Loucy (cell line): ENCODE data around the gene NDST1.

Experiments used
- H2AFZ ChIP-seq: fragments of 200-600 bp; sonication (generic); 2 replicates; pipeline ENCODE4 v1.6.0; 2016; ENCODE audit warnings: antibody characterized with exemption, mild to moderate bottlenecking, low read length, moderate library complexity
- H3F3A ChIP-seq: fragments of 200-600 bp; 2 replicates; pipeline ENCODE4 v1.6.0; 2016; ENCODE audit warnings: antibody characterized with exemption, low read depth, mild to moderate bottlenecking
- H3K27me3 ChIP-seq: fragments of 200-600 bp; sonication (generic); 2 replicates; pipeline ENCODE4 v1.6.1; 2014; ENCODE audit warnings: low read length, mild to moderate bottlenecking; ENCODE audit not compliant: insufficient read depth, poor library complexity, severe bottlenecking
- H3K36me3 ChIP-seq: fragments of 200-600 bp; sonication (generic); 2 replicates; pipeline ENCODE4 v1.6.1; 2016; ENCODE audit warnings: low read length; ENCODE audit not compliant: insufficient read depth
- H3K4me1 ChIP-seq: fragments of 200-600 bp; sonication (generic); 2 replicates; pipeline ENCODE4 v1.5.1; 2014; ENCODE audit warnings: low read length, mild to moderate bottlenecking; ENCODE audit not compliant: insufficient read depth, poor library complexity, severe bottlenecking
- H3K4me2 ChIP-seq: fragments of 200-600 bp; sonication (generic); 2 replicates; pipeline ENCODE4 v1.6.0; 2014; ENCODE audit warnings: antibody characterized with exemption, low read length, low read depth, mild to moderate bottlenecking; ENCODE audit not compliant: poor library complexity, severe bottlenecking
- H3K4me3 ChIP-seq: fragments of 200-600 bp; sonication (generic); 2 replicates; pipeline ENCODE4 v1.5.1; 2014; ENCODE audit warnings: low read length, mild to moderate bottlenecking, mixed read lengths; ENCODE audit not compliant: poor library complexity, severe bottlenecking
- H3K79me2 ChIP-seq: fragments of 200-600 bp; sonication (generic); 2 replicates; pipeline ENCODE4 v1.6.1; 2014; ENCODE audit warnings: low read length; ENCODE audit not compliant: insufficient read depth
- H3K9ac ChIP-seq: fragments of 200-600 bp; sonication (generic); 2 replicates; pipeline ENCODE4 v1.6.0; 2014; ENCODE audit warnings: mild to moderate bottlenecking, low read depth, low read length, moderate library complexity; ENCODE audit not compliant: poor library complexity, severe bottlenecking
- H3K9me2 ChIP-seq: fragments of 200-600 bp; sonication (generic); replicated peaks from 2 replicates; pipeline ENCODE4 v1.6.1; 2016; ENCODE audit warnings: low read depth, low read length, mixed read lengths
- H3K9me3 ChIP-seq: fragments of 200-600 bp; sonication (generic); 2 replicates; pipeline ENCODE4 v1.6.1; 2014; ENCODE audit warnings: mild to moderate bottlenecking, antibody characterized with exemption, low read length, low read depth; ENCODE audit not compliant: insufficient read depth
- H4K20me1 ChIP-seq: fragments of 200-600 bp; sonication (generic); 2 replicates; pipeline ENCODE4 v1.6.0; 2014; ENCODE audit warnings: antibody characterized with exemption, low read length, mild to moderate bottlenecking; ENCODE audit not compliant: insufficient read depth, poor library complexity, severe bottlenecking
- CTCF ChIP-seq: fragments of 200-600 bp; sonication (generic); conservative IDR thresholded peaks from 2 replicates; pipeline ENCODE4 v1.5.1; 2014; ENCODE audit warnings: mild to moderate bottlenecking, antibody characterized with exemption, low read length
- EZH2phosphoT487 ChIP-seq: fragments of 200-600 bp; IDR thresholded peaks from 2 replicates; pipeline ENCODE4 v1.6.1; 2018; ENCODE audit warnings: antibody characterized with exemption, mild to moderate bottlenecking, moderate library complexity, borderline replicate concordance

Gene NDST1

GRCh38 chr5:150479416-150479815 is 28.5 kb upstream of the NDST1 start:
- Histone ChIP-seq H3K4me1 (peaks cover 13% of the 10 kb centered on the region), H3F3A (no peaks in the 10 kb centered on the region), H3K9me3 (no peaks in the 10 kb centered on the region), H2AFZ (no peak overlapping the region), H4K20me1 (no peaks in the 10 kb centered on the region), H3K4me2 (no peak overlapping the region), H3K36me3 (no peaks in the 10 kb centered on the region), H3K4me3 (no peak overlapping the region), H3K27me3 (no peaks in the 10 kb centered on the region), H3K79me2 (no peaks in the 10 kb centered on the region), H3K9me2 (no peaks in the 10 kb centered on the region), H3K9ac (no peak overlapping the region)
- TF ChIP-seq EZH2phosphoT487, result no peak
- no peak for TF ChIP-seq CTCF

- Histone ChIP-seq H3K9me3 (no peaks in the 10 kb centered on the region), H4K20me1 (no peaks in the 10 kb centered on the region), H3K4me2 (no peak overlapping the region), H3K4me1 (peaks cover 12% of the 10 kb centered on the region), H3K27me3 (no peaks in the 10 kb centered on the region), H3K9me2 (no peaks in the 10 kb centered on the region), H3K4me3 (no peak overlapping the region), H3F3A (no peaks in the 10 kb centered on the region), H3K79me2 (no peaks in the 10 kb centered on the region), H3K9ac (no peak overlapping the region), H3K36me3 (no peaks in the 10 kb centered on the region), H2AFZ (no peak overlapping the region)
- TF ChIP-seq EZH2phosphoT487 (no peak), CTCF (no peak)
Measured at GRCh38 chr5:150481708-150481965, 26.3 kb upstream of the NDST1 start.

GRCh38 chr5:150481972-150482406 is 25.9 kb upstream of the NDST1 start:
- Histone ChIP-seq H3K4me2 (no peak overlapping the region), H3K9me2 (no peaks in the 10 kb centered on the region), H4K20me1 (no peaks in the 10 kb centered on the region)

More at GRCh38 chr5:150481972-150482406, 25.9 kb upstream of the NDST1 start:
- Histone ChIP-seq H2AFZ (no peak overlapping the region), H3K4me1 (peaks cover 12% of the 10 kb centered on the region), H3K79me2 (no peaks in the 10 kb centered on the region), H3K36me3 (no peaks in the 10 kb centered on the region), H3K27me3 (no peaks in the 10 kb centered on the region), H3K9ac (no peak overlapping the region), H3F3A (no peaks in the 10 kb centered on the region), H3K4me3 (no peak overlapping the region), H3K9me3 (no peaks in the 10 kb centered on the region)
- TF ChIP-seq EZH2phosphoT487 (no peak), CTCF (no peak)
